ENCODE results near the gene SRPX.

DNA sequence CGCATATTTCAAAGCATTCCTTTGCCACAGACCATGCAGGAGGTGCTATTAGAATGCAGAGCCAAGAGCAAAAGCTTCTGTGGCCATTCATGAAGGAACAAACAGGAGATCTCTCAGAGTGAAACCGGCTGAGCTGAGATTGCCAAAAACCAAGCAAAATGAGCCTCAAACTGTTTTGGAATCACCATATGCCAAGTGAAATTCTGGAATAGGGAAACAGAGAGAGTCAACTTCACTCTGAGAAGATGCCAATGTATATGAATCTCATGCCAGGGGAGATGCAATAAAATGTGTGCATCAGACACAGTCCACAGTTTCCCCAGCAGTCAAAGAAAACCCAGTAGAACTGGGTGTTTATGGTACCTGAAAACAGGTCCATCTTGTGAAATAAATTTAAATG, 42.3 kb downstream of the SRPX start:
- TF ChIP-seq, protein P1, sequence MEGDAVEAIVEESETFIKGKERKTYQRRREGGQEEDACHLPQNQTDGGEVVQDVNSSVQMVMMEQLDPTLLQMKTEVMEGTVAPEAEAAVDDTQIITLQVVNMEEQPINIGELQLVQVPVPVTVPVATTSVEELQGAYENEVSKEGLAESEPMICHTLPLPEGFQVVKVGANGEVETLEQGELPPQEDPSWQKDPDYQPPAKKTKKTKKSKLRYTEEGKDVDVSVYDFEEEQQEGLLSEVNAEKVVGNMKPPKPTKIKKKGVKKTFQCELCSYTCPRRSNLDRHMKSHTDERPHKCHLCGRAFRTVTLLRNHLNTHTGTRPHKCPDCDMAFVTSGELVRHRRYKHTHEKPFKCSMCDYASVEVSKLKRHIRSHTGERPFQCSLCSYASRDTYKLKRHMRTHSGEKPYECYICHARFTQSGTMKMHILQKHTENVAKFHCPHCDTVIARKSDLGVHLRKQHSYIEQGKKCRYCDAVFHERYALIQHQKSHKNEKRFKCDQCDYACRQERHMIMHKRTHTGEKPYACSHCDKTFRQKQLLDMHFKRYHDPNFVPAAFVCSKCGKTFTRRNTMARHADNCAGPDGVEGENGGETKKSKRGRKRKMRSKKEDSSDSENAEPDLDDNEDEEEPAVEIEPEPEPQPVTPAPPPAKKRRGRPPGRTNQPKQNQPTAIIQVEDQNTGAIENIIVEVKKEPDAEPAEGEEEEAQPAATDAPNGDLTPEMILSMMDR (IDR thresholded peaks at IDR 0.05) = no peak
- no peak for TF ChIP-seq EZH2 (IDR thresholded peaks at IDR 0.05)
